Neural progenitor cell (in vitro differentiated cells): ENCODE measurements around the gene CDK4.

Experiments
- EZH2 ChIP-seq: fragments of 200-600 bp; sonication (generic); IDR thresholded peaks from 2 replicates; pipeline ENCODE4 v1.6.1; 2017; ENCODE audit warnings: antibody characterized with exemption, mild to moderate bottlenecking, moderate library complexity
- TF ChIP-seq, protein P1 (sequence below): fragments of 200-600 bp; sonication (generic); IDR thresholded peaks from 2 replicates; pipeline ENCODE4 v1.5.1; 2017; ENCODE audit warnings: antibody characterized with exemption, mild to moderate bottlenecking

DNA sequence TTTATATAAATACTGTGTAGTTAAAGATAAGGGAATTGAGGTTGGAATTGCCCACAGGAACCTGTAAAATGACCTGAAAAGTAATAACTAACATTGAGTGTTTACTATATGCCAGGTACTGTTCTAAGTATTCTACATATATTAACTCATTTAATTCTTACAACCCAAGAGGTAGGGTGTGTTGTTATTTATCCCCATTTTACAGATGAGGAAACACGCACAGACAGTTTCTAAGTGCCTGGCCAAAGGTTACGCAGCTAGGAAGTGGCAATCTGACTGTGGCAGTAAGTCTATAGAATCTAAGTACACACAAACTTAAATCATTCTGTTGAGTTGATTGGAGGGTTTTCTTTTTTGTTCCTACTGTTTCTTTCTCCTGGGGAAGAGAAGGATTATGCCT lies 8.3 kb downstream of the CDK4 start:
- TF ChIP-seq, protein P1, sequence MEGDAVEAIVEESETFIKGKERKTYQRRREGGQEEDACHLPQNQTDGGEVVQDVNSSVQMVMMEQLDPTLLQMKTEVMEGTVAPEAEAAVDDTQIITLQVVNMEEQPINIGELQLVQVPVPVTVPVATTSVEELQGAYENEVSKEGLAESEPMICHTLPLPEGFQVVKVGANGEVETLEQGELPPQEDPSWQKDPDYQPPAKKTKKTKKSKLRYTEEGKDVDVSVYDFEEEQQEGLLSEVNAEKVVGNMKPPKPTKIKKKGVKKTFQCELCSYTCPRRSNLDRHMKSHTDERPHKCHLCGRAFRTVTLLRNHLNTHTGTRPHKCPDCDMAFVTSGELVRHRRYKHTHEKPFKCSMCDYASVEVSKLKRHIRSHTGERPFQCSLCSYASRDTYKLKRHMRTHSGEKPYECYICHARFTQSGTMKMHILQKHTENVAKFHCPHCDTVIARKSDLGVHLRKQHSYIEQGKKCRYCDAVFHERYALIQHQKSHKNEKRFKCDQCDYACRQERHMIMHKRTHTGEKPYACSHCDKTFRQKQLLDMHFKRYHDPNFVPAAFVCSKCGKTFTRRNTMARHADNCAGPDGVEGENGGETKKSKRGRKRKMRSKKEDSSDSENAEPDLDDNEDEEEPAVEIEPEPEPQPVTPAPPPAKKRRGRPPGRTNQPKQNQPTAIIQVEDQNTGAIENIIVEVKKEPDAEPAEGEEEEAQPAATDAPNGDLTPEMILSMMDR, result no peak
- no peak for TF ChIP-seq EZH2
